Measurements from ENCODE around the gene FZD7.

DNA sequence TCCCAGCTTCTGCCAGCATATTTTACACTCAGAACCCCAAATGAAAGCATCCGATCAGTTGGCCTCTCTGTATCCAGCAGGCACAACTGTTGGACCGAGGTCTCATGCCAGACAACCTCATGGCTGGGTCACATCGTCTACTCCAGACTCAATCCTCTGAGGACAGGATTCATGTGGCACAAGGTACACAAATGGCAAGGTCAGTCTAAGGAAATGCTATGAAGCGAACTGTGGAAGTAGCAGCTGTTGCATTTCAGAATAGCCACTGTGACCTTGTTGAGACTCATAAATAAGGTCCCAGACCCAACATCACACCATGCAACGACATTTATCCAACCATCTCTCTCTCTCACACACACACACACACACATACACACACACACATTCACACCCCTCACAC is 7.1 kb upstream of the FZD7 start:
- TF ChIP-seq, protein P1, sequence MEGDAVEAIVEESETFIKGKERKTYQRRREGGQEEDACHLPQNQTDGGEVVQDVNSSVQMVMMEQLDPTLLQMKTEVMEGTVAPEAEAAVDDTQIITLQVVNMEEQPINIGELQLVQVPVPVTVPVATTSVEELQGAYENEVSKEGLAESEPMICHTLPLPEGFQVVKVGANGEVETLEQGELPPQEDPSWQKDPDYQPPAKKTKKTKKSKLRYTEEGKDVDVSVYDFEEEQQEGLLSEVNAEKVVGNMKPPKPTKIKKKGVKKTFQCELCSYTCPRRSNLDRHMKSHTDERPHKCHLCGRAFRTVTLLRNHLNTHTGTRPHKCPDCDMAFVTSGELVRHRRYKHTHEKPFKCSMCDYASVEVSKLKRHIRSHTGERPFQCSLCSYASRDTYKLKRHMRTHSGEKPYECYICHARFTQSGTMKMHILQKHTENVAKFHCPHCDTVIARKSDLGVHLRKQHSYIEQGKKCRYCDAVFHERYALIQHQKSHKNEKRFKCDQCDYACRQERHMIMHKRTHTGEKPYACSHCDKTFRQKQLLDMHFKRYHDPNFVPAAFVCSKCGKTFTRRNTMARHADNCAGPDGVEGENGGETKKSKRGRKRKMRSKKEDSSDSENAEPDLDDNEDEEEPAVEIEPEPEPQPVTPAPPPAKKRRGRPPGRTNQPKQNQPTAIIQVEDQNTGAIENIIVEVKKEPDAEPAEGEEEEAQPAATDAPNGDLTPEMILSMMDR (conservative IDR thresholded peaks at IDR 0.05 in 1 of 2, IDR thresholded peaks at IDR 0.05 in 1 of 2; ENCODE audit: low read depth in 1 of 2, low read length in 2 of 2) = no peak
- no peak for TF ChIP-seq EZH2 (IDR thresholded peaks at IDR 0.05; ENCODE audit: low read length, missing control alignments)
